Measurements from ENCODE around the gene CCDC85C.

DNA sequence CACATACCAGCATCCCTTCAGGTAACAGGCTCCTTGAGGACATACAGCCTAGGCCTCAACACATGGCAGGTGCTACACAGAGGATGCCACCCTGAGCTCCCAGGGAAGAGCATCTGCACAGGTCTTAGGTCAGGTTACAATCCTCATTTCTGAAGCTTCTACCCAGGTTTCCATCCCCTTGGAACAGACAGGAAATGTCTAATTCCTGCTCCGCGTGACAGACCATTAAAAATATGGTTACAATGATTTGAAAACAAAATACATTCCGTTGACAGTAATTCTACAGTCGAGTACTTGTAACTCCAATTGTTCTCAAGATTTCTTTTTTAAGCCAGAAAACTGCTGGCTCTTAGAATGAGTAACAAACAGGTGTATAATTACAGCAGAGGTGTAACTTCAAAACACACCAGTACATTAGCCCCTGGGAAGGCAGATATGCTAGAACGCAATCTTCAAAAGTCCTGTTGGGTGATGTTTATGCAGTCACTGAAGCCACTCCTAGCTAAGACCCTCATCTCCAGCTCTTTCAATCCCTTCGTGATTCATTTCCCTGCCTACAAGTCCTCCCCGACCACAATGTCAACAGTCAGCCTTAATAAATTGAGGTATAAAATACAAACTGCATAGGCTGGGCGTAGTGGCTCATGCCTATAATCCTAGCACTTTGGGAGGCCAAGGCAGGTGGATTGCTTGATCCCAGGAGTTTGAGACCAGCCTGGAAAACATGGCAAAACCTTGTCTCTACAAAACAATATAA lies 135.0 kb downstream of the CCDC85C start:
- TF ChIP-seq POLR2A (IDR thresholded peaks at IDR 0.05; ENCODE audit: low read length) (no peak), GATA1 (IDR thresholded peaks at IDR 0.05; ENCODE audit: low read depth, low read length) (no peak)

Data from erythroblast (primary cell).